ENCODE data around the gene CASP4.

GRCh38 chr11:104912102-104912501 lies 56.3 kb downstream of the CASP4 start:
- TF ChIP-seq POLR2A (IDR thresholded peaks at IDR 0.05; ENCODE audit: low read depth, low read length) (no peak), POLR2AphosphoS5 (IDR thresholded peaks at IDR 0.05; ENCODE audit: low read depth, low read length) (no peak), TAF1 (IDR thresholded peaks at IDR 0.05; ENCODE audit: borderline replicate concordance, low read depth, low read length) (no peak)

All from GM12892 (cell line).